ENCODE data around the gene RUNX2. TPM values are rescaled to one million over a fixed set of nuclear protein-coding genes. Genes with fewer than 3 reads are reported as not detected.

Gene RUNX2
- total RNA-seq, 1 donor from 2014 or later, result 26.1 TPM

DNA sequence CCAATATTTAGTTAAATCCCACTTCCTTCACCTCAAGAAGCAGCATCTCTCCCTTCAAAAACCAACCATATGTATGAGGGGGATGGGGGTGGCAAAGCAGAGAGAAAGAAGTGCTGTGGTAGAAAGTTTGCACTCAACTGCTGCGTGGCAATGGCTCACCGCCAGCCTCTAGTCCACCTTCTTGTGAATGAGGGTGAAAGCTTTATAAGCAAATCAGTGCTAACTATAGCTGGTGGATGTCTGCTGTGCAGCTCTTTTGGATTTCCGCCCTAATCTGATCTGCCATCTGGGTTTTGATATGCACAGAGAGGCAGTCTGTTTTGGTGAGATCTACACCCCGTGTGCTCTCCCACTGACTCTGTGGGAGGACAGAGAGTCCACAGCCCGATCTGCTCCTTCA is 330.8 kb downstream of the RUNX2 start:
- Mint-ChIP-seq H3K36me3 (ENCODE audit: low read depth, unreplicated experiment) (peaks cover 18% of the 10 kb centered on the region), H3K27me3 (ENCODE audit: low read depth, unreplicated experiment) (peaks cover 11% of the 10 kb centered on the region), H3K4me3 (ENCODE audit: unreplicated experiment) (no peak overlapping the region), H3K4me1 (ENCODE audit: low read depth, unreplicated experiment) (peaks cover 46% of the 10 kb centered on the region), H3K27ac (ENCODE audit: unreplicated experiment) (peak overlapping the region; percentile 12), H3K9me3 (ENCODE audit: unreplicated experiment) (peaks cover 9% of the 10 kb centered on the region)
- Histone ChIP-seq H4K20me1 (ENCODE audit: insufficient read depth, low read length) (no peaks in the 10 kb centered on the region), H3K9ac (ENCODE audit: low read length) (no peak overlapping the region), H3K9me3 (ENCODE audit: insufficient read depth, low read depth, low read length) (no peaks in the 10 kb centered on the region), H3K4me1 (ENCODE audit: insufficient read depth, low read length) (peaks cover 45% of the 10 kb centered on the region), H3K4me2 (ENCODE audit: low read length) (no peak overlapping the region), H2AFZ (ENCODE audit: low read depth, low read length) (no peak overlapping the region), H3K79me2 (ENCODE audit: insufficient read depth, low read length) (no peaks in the 10 kb centered on the region), H3K27me3 (ENCODE audit: insufficient read depth, low read length) (no peaks in the 10 kb centered on the region), H3K36me3 (ENCODE audit: insufficient read depth, low read length) (no peaks in the 10 kb centered on the region), H3K4me3 (ENCODE audit: insufficient read depth, low read depth, low read length) (no peak overlapping the region), H3K27ac (ENCODE audit: low read depth, low read length) (no peak overlapping the region)
- TF ChIP-seq, protein P1, sequence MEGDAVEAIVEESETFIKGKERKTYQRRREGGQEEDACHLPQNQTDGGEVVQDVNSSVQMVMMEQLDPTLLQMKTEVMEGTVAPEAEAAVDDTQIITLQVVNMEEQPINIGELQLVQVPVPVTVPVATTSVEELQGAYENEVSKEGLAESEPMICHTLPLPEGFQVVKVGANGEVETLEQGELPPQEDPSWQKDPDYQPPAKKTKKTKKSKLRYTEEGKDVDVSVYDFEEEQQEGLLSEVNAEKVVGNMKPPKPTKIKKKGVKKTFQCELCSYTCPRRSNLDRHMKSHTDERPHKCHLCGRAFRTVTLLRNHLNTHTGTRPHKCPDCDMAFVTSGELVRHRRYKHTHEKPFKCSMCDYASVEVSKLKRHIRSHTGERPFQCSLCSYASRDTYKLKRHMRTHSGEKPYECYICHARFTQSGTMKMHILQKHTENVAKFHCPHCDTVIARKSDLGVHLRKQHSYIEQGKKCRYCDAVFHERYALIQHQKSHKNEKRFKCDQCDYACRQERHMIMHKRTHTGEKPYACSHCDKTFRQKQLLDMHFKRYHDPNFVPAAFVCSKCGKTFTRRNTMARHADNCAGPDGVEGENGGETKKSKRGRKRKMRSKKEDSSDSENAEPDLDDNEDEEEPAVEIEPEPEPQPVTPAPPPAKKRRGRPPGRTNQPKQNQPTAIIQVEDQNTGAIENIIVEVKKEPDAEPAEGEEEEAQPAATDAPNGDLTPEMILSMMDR (IDR thresholded peaks at IDR 0.05; ENCODE audit: insufficient read depth, low read depth, low read length), result no peak
- no peak for TF ChIP-seq EZH2 (IDR thresholded peaks at IDR 0.05; ENCODE audit: insufficient read depth, low read length)
- FAIRE-seq, result no peak
- DNase-seq (ENCODE audit: low read depth), result no peak

DNA sequence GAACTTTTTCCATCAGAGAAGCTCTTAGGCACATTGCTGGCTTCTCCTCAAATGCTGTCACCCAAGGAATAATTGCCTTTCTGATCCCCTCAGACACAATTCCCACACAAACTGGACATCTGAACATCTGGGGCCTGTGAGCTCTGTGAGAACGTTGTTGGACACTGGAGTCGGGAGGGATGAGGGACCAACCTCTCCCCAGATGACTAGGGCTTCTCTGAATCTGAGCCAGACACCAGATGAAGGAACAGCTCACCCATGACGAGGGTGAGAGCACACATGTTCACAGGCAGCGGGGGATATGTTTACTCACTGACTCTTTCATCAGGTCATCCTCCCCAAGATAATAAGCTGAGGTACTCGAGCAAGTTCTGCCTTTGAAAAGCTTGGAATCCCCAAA is 333.5 kb downstream of the RUNX2 start:
- no peaks in the 10 kb centered on the region for H3K36me3 ChIP-seq (ENCODE audit: insufficient read depth, low read length)
- H3K9ac ChIP-seq (ENCODE audit: low read length), result peak overlapping the region; percentile 57
- no peak overlapping the region for H3K4me3 ChIP-seq (ENCODE audit: insufficient read depth, low read depth, low read length)
- Mint-ChIP-seq H3K36me3 (ENCODE audit: low read depth, unreplicated experiment) (peaks cover 19% of the 10 kb centered on the region), H3K4me1 (ENCODE audit: low read depth, unreplicated experiment) (peaks cover 31% of the 10 kb centered on the region), H3K27me3 (ENCODE audit: low read depth, unreplicated experiment) (peaks cover 12% of the 10 kb centered on the region), H3K9me3 (ENCODE audit: unreplicated experiment) (peaks cover 10% of the 10 kb centered on the region), H3K27ac (ENCODE audit: unreplicated experiment) (no peak overlapping the region), H3K4me3 (ENCODE audit: unreplicated experiment) (no peak overlapping the region)
- peak overlapping the region; percentile 90 for H3K27ac ChIP-seq (ENCODE audit: low read depth, low read length)
- H3K79me2 ChIP-seq (ENCODE audit: insufficient read depth, low read length), result no peaks in the 10 kb centered on the region
- TF ChIP-seq EZH2 (IDR thresholded peaks at IDR 0.05; ENCODE audit: insufficient read depth, low read length), result no peak
- TF ChIP-seq, protein P1 (IDR thresholded peaks at IDR 0.05; ENCODE audit: insufficient read depth, low read depth, low read length), result no peak
- H3K4me2 ChIP-seq (ENCODE audit: low read length), result no peak overlapping the region
- FAIRE-seq (peak; percentile 54), DNase-seq (ENCODE audit: low read depth) (peak; percentile 84)
- H3K9me3 ChIP-seq (ENCODE audit: insufficient read depth, low read depth, low read length), result no peaks in the 10 kb centered on the region
- peaks cover 32% of the 10 kb centered on the region for H3K4me1 ChIP-seq (ENCODE audit: insufficient read depth, low read length)
- H3K27me3 ChIP-seq (ENCODE audit: insufficient read depth, low read length), result no peaks in the 10 kb centered on the region
- H2AFZ ChIP-seq (ENCODE audit: low read depth, low read length), result no peak overlapping the region
- H4K20me1 ChIP-seq (ENCODE audit: insufficient read depth, low read length), result no peaks in the 10 kb centered on the region
